Heart left ventricle (tissue), 13 donors: Measurements from ENCODE around the gene PELI3.

Source experiments
- POLR2A ChIP-seq, 2 donors: fragments of 450-650 bp; IDR thresholded peaks; one replicate each; pipeline ENCODE4 v1.6.1; 2017; ENCODE audit warnings: antibody characterized with exemption in 2 of 2, mild to moderate bottlenecking in 2 of 2, moderate library complexity in 2 of 2
- TF ChIP-seq, protein P1 (sequence below), 12 donors: fragments of 200-600 bp; sonication (generic) in 4 of 12; IDR thresholded peaks; one replicate each; pipeline versions ENCODE4 v1.5.0 to v1.8.0; 2018 to 2022; ENCODE audit warnings: antibody characterized with exemption in 12 of 12, mild to moderate bottlenecking in 5 of 12
- donor health status: ischemic (EF 13 %, LVEDD 7.1; RV severe dilation, severe dysfunction).
- donor health status: DM: no; HTN: yes; CAD: no.
- donor health status: DM: no; HTN: no; CAD: no.
- donor health status: ischemic (EF 25% LVEDD 6.9; RV normal size, moderate dysfunction).
- donor health status: ischemic (EF 25% LVEDD 5.7; RV mildly dilated, moderate dysfunction).
- donor health status: ischemic (EF 35%, LVEDD 5.7; RV mildly dilated, moderate dysfunction).
- donor health status: nonischemic (EF 11% LVEDD 7.7; RV severe dilation, severe dysfunction).
- donor health status: DM: yes; HTN: yes; CAD: no.
- donor health status: PGD.
- donor health status: ischemic (EF 29% LVEDD 5.4; RV normal size, mild dysfunction).
- donor health status: nonischemic (EF 23%, LVEDD 6.1; RV moderate dilation, normal function).

DNA sequence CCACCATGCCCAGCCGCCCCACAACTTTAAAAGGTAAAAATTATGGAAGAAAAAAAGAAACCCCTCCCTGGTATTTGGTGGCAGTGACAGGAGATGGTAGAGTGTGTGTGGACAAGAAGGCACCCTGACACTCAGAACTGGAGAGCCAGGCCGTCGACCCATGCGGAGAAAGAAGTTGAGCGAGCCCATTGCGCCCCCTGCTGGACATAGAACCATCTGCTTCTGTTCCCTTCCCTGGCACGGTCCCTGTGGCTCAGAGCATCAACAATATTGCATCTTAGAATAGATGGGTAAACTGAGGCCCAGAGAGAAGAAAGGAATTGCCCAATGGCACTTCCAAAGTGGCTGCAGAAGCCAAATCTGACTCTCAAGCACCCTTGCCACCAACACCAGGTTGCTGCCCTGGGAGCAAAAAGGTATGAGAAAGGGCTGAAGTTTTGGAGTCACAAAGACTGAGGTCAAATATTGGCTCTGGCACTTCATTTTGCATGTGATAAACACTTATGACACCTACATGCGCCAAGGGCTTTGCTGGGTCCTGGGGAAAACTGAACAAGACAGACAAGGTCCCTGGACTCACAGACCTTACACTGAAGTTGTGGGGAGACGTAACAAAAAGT lies 36.6 kb upstream of the PELI3 start:
- TF ChIP-seq, protein P1, sequence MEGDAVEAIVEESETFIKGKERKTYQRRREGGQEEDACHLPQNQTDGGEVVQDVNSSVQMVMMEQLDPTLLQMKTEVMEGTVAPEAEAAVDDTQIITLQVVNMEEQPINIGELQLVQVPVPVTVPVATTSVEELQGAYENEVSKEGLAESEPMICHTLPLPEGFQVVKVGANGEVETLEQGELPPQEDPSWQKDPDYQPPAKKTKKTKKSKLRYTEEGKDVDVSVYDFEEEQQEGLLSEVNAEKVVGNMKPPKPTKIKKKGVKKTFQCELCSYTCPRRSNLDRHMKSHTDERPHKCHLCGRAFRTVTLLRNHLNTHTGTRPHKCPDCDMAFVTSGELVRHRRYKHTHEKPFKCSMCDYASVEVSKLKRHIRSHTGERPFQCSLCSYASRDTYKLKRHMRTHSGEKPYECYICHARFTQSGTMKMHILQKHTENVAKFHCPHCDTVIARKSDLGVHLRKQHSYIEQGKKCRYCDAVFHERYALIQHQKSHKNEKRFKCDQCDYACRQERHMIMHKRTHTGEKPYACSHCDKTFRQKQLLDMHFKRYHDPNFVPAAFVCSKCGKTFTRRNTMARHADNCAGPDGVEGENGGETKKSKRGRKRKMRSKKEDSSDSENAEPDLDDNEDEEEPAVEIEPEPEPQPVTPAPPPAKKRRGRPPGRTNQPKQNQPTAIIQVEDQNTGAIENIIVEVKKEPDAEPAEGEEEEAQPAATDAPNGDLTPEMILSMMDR (IDR thresholded peaks at IDR 0.05): peak; percentile 62 to 83 (median 70)
- no peak for TF ChIP-seq POLR2A (IDR thresholded peaks at IDR 0.05)
